HuH-7 (cell line): ENCODE data around the gene ZNF268.
"Not testable (repeated sequence)": the region's sequence is repeated elsewhere in the genome, so short reads cannot be mapped to it uniquely, and the experiment has no call there.

Experiments
- DNase-seq: peaks from one replicate; pipeline ENCODE4 v3.0.0; 2011; ENCODE audit warnings: low spot score

Gene ZNF268

DNA sequence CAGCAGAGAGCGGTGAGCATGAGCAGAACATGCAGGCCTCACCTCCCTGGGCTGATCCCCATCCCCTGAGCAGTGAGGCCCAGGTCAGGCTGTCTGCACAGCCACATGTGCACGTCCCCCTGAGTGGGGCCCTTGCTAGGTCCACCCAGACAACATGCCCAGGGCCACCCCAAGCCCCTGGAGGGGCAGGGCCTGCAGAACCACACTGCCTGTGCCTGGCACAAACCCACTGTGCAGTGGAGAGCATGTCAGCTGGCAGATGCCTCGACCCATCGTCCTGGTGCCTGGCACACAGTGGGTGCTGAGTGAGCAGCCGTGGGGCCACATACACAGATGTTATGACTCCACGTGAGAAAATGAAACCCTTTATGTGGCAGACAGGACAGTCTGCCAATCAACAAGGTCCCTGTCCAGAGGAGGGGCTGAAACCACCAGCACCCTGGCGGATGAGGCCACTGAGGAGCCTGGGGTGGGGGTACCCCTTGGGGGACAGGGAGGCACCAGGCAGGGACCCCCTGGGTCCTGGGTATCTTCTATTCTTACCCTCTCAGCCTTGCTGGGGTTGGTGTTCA is 46.1 kb downstream of the ZNF268 start:
- DNase-seq, result no peak

- DNase-seq, result no peak
Measured at GRCh38 chr12:133231001-133231400, 49.7 kb downstream of the ZNF268 start.

DNA sequence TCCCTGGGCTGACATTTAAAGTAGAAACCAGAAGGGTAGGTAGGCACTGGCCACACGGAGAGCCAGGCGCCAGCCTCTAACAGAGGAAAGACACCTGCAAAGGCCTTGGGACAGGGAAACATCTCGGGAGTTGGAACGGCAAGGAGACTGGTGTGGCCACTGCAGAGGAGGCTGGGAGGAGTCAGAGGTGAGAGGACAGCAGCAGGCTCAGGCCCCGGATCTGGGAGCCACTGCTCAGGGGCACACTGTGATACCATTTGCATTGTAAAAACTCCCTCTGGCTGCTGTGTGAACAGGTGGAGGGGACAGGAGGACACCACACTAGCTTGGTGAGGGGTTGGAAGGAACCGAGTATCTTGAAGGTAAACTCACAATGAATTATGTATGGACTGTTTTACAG is 51.7 kb downstream of the ZNF268 start:
- no peak for DNase-seq

- no peak for DNase-seq
Measured at GRCh38 chr12:133233993-133234564, 52.8 kb downstream of the ZNF268 start.

DNA sequence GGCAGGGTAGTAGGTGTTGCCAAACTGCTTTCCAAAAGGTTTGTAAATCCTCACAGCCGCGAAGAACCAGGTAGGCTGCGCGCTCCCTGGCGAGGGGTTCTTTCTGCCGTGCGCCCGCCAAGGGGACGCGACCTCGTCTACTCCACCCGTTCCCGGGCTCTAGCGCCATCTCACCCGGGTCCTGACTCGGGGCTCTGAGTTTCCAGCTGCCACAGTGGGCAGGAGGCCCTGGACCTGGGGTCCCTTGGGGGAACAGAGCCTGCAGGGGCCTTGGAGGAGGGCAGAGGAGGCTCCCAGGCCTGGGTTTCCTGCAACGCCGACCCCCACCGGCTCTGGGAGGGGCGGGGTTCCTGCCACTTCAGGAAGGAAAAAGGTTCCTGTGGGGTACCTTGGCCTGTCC is 53.7 kb downstream of the ZNF268 start:
- no peak for DNase-seq

DNA sequence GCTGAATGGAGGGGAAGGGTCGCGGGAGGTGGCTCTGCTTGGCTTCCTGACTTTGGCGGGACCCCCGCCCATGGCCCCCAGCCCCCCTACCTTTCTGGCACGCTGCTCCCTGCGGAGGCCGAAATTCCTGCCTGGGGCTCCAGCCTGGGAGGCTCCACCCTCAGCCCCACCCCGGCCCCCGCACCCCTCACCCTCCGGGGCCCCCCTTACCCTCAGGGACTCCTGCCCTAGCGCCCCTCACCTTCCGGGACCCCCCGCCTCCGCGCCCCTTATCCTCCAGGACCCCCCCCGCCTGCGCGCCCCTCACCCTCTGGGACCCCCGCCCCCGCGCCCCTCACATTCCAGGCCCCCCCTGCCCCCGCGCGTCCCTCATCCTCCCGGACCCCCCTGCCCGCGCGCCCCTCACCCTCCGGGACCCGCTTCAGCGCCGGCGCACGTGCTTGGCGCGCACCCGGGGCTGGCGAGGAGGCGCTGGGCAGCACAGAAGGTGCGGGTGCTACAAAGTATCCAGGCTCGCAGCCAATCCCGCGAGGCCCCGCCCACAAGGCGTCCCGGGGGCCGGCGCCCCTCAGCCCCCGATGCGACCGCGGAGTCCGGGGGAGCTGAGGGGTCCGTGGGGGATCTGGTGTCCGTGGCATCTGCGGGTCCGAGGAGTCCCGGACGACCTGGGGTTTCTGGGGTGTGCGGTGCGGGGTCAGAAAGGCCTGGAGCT is 54.3 kb downstream of the ZNF268 start, which contains the start of gene ANHX:
Gene ANHX, minus strand, starts transcription at position 477 of the 712 bp plus-strand sequence. CDS start 1,521 bp downstream, outside the sequence.
- no peak for DNase-seq

DNA sequence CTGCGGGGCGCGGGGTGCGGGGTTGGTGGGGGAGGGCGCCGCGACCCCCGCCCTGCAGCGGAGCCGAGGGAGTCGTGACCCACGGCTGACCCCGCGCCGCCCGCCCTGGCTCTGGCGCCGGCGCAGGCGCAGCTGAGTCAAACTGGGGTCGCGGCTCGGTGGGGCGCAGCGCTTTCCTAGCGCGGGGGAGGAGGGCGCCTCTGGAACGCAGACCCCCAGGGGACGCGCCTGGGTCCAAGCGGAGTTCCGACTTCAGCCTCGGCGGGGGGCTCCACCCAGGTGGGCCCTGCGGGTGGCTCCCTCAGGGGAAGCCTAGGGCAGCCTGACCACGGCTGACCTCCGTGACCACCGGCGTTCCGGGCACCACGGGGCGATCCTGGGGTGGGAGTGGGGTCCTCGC is 54.8 kb downstream of the ZNF268 start:
- DNase-seq, result no peak

DNA sequence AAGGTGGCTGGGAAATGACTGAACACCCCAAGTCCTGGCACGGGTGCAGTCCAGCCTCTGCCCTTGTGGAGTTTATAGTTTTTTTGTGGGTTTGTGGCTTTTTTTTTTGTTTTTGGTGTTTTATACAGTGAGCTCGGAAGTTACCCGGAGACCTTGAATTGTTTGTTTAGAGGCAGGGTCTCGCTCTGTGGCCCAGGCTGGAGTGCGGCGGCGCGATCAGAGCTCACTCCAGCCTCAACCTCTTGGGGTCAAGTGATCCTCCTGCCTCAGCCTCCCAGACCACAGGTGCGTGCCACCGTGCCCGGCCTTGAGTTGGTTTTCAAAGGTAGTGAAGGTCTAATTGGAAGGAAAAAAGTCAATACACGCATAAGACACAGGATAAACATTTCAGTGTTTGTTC is 55.3 kb downstream of the ZNF268 start:
- DNase-seq, result no peak

DNA sequence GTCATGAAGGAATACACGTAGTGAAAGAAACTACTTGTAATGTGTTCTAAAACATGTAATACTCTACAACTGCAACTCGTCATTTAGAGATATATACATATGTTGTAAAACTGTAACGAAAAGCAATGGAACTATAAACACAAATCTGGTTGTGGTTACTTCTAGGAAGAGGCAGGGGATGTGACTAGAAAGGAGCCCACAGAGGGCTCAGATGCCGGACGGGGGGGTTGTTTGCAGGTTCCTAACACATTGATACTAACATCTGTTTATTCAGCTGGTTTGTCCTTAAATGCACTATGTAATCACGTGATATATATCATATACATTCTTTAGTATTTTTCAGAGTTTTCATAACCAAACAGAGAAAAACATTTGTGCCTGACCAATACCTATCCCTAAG is 70.4 kb downstream of the ZNF268 start:
- no peak for DNase-seq

DNA sequence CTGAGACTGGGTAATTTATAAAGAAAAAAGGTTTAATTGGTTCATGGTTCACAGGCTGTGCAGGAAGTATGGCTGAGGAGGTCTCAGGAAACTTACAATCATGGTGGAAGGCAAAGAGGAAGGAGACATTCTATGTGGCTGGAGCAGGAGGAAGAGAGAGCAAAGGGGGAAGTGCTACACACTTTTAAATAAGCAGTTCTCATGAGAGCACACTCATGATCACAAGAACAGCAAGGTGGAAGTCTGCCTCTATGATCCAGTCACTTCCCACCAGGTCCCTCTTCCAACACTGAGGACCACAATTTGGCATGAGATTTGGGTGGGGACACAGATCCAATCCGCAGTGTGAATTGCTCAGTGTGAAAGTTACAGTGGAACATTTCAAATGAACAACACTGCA is 74.5 kb downstream of the ZNF268 start:
- not testable (repeated sequence) for DNase-seq

DNA sequence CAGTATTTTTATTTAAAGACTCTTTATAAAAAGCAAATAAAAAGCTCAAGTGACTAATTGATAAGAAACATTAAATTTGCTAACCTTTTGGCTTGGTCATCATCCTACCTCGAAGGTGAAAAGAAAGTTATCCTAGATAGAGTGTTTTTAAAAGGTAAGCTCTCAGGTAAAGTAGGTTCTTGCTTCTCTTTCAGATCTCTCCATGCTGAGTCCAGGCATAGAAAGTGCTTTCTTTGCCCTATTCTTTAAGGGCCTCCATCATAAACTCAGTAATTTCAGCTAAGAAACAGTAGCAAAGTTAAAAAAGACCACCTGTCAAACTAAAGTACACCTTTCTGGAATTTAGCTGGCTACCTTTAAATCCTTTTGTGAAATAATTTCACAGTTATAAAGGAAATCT is 75.0 kb downstream of the ZNF268 start:
- DNase-seq, result no peak

- no peak for DNase-seq
Measured at GRCh38 chr12:133264173-133264572, 82.9 kb downstream of the ZNF268 start.
